ENCODE results near the gene MRPL49. TPM values are rescaled to one million over a fixed set of nuclear protein-coding genes. Genes with fewer than 3 reads are reported as not detected.

The MRPL49 gene
- total RNA-seq (ENCODE audit: low replicate concordance) = 25.4 and 41.2 TPM in 2 replicates

GRCh38 chr11:65121865-65122696 is at the start of gene MRPL49, which contains the start of gene FAU:
Gene MRPL49, plus strand, starts transcription at chr11:65122321. Its CDS starts 26 bp downstream, at chr11:65122347.
Gene FAU, minus strand, starts transcription at chr11:65122134. Its CDS starts 321 bp downstream, at chr11:65121813.

DNA sequence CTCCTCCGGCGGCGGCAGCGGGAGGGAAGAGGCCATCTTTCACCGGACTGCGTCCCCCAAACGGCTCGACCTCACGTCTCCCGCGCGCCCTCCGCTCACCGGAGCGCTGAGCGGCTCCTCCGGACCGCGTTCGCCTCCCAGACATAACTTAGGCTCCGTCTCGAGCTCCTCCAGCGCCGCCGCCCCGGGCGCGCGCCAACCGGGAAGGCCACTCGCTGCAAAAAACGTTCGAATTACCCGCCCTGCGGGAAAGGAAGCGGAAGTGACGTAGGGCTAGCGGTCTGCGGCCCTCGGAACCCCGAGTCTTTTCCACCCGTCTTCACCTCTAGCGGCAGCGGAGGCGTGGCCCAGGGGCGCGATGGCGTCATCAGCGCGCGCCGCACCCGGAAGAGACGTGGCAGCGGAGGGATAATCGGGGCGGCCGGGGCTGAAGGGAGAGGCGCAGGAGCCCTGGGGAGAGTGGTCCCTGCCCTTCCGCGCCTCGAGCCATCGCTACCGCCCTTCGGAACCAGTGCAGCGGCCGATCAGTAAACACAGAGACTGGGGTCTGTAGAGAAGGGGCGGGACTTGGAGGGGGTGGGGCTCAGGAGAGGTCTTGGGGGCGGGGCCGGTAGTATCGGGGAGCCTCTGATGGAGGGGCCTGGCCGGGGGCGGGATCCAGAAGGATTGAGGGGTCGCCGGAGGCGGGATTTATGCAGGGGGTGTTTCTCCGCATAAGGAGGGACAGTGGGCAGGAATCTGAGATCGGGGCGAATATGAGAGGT is 38.1 kb upstream of the MRPL49 start, which contains the start of the genes CDCA5 and ZFPL1:
CDCA5 (minus strand) TSS at position 207 of the 764 bp plus-strand sequence; CDS start at position 145, 62 bp downstream.
ZFPL1 (plus strand) TSS at position 389 of the 764 bp plus-strand sequence. CDS start 477 bp downstream, outside the sequence.

GRCh38 chr11:65095974-65096806 is 25.9 kb upstream of the MRPL49 start, which contains the start of gene VPS51:
Gene VPS51, plus strand, starts transcription at chr11:65096214. Its CDS starts 37 bp downstream, at chr11:65096251.

GRCh38 chr11:65111744-65112545 is 10.2 kb upstream of the MRPL49 start, which contains the start of gene TM7SF2:
Gene TM7SF2, plus strand, starts transcription at chr11:65111872. Its CDS starts 144 bp downstream, at chr11:65112016.

GRCh38 chr11:65117206-65118096 is 4.7 kb upstream of the MRPL49 start, which contains the start of gene ZNHIT2:
Gene ZNHIT2, minus strand, starts transcription at chr11:65117701. Its CDS starts 48 bp downstream, at chr11:65117653.

GRCh38 chr11:65134240-65134951 is 12.3 kb downstream of the MRPL49 start, which contains the start of gene SYVN1:
Gene SYVN1, minus strand, starts transcription at chr11:65134519. Its CDS starts 918 bp downstream, at chr11:65133601.

DNA sequence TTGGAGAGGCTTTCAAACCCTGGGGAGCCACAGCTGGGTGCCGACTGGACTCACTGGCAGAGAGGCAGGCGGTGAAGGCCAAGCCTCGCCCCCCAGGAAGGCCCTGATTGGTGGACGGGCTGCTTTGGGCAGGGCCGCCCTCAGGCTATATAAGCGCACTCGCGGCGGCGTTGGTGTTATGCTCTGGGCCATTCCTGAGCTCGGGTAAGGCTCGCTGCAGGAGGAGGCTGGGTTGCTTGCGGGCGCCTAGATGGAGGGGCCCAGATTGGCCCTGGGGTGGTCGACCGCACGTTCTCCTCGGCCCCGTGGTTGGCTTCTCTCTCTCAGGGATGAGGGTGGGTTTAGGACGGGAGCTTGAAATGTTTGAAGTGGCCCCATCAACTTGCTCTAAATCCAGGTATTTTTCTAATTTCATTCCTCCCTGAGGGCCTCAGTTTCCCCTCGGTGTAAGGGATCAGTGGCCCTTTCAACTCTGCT is 48.0 kb downstream of the MRPL49 start, which contains the start of gene SPDYC:
SPDYC (plus strand) TSS at position 176 of the 477 bp plus-strand sequence. CDS start 1,125 bp downstream, outside the sequence.

Other genes starting within 250 kb of the MRPL49 start
- 71.9 and 97.1 TPM in 2 replicates for gene EHD1, start 243.7 kb upstream of the MRPL49 start, total RNA-seq (ENCODE audit: low replicate concordance)
- gene ATG2A, start 205.1 kb upstream of the MRPL49 start, total RNA-seq (ENCODE audit: low replicate concordance) = 5.6 and 9.2 TPM in 2 replicates
- 4.3 and 8.9 TPM in 2 replicates for gene PPP2R5B, start 197.6 kb upstream of the MRPL49 start, total RNA-seq (ENCODE audit: low replicate concordance)
- not detected in 2 replicates for gene GPHA2, start 186.4 kb upstream of the MRPL49 start, total RNA-seq (ENCODE audit: low replicate concordance)
- not detected in 2 replicates for gene MAJIN, start 150.2 kb upstream of the MRPL49 start, total RNA-seq (ENCODE audit: low replicate concordance)
- gene BATF2, start 125.3 kb upstream of the MRPL49 start, total RNA-seq (ENCODE audit: low replicate concordance) = 0.15 TPM in 1 of 2 replicates, not detected in the other
- 91.6 and 106 TPM in 2 replicates for gene ARL2, start 108.2 kb upstream of the MRPL49 start, total RNA-seq (ENCODE audit: low replicate concordance)
- 5.9 TPM in 2 replicates for gene SNX15, start 94.9 kb upstream of the MRPL49 start, total RNA-seq (ENCODE audit: low replicate concordance)
- 6.3 and 8.6 TPM in 2 replicates for gene SAC3D1, start 81.1 kb upstream of the MRPL49 start, total RNA-seq (ENCODE audit: low replicate concordance)
- gene NAALADL1, start 63.8 kb upstream of the MRPL49 start, total RNA-seq (ENCODE audit: low replicate concordance) = 13.1 and 25.5 TPM in 2 replicates
- 0.35 and 2.2 TPM in 2 replicates for gene CDCA5, start 38.3 kb upstream of the MRPL49 start, total RNA-seq (ENCODE audit: low replicate concordance)
- gene ZFPL1, start 38.1 kb upstream of the MRPL49 start, total RNA-seq (ENCODE audit: low replicate concordance) = 21.5 and 40.3 TPM in 2 replicates
- 215 and 350 TPM in 2 replicates for gene VPS51, start 26.1 kb upstream of the MRPL49 start, total RNA-seq (ENCODE audit: low replicate concordance)
- gene TM7SF2, start 10.4 kb upstream of the MRPL49 start, total RNA-seq (ENCODE audit: low replicate concordance) = 7.6 and 8.8 TPM in 2 replicates
- 3.0 and 7.5 TPM in 2 replicates for gene ZNHIT2, start 4.6 kb upstream of the MRPL49 start, total RNA-seq (ENCODE audit: low replicate concordance)
- 499 and 518 TPM in 2 replicates for gene FAU, start 187 bp upstream of the MRPL49 start, total RNA-seq (ENCODE audit: low replicate concordance)
- 11.7 and 19.7 TPM in 2 replicates for gene SYVN1, start 12.2 kb downstream of the MRPL49 start, total RNA-seq (ENCODE audit: low replicate concordance)
- not detected in 2 replicates for gene SPDYC, start 47.9 kb downstream of the MRPL49 start, total RNA-seq (ENCODE audit: low replicate concordance)
- gene CAPN1, start 59.6 kb downstream of the MRPL49 start, total RNA-seq (ENCODE audit: low replicate concordance) = 49.4 and 94.9 TPM in 2 replicates
- 3.4 and 3.9 TPM in 2 replicates for gene POLA2, start 139.6 kb downstream of the MRPL49 start, total RNA-seq (ENCODE audit: low replicate concordance)
- 8.5 and 17.2 TPM in 2 replicates for gene CDC42EP2, start 192.5 kb downstream of the MRPL49 start, total RNA-seq (ENCODE audit: low replicate concordance)
- 19.4 and 27.6 TPM in 2 replicates for gene DPF2, start 211.5 kb downstream of the MRPL49 start, total RNA-seq (ENCODE audit: low replicate concordance)
- 0.15 TPM in 1 of 2 replicates, not detected in the other for gene TIGD3, start 232.4 kb downstream of the MRPL49 start, total RNA-seq (ENCODE audit: low replicate concordance)

Measured in smooth muscle cell of the coronary artery (primary cell).